ENCODE results near the gene TTLL7. TPM values are rescaled to one million over a fixed set of nuclear protein-coding genes. Genes with fewer than 3 reads are reported as not detected.

Gene TTLL7, protein sequence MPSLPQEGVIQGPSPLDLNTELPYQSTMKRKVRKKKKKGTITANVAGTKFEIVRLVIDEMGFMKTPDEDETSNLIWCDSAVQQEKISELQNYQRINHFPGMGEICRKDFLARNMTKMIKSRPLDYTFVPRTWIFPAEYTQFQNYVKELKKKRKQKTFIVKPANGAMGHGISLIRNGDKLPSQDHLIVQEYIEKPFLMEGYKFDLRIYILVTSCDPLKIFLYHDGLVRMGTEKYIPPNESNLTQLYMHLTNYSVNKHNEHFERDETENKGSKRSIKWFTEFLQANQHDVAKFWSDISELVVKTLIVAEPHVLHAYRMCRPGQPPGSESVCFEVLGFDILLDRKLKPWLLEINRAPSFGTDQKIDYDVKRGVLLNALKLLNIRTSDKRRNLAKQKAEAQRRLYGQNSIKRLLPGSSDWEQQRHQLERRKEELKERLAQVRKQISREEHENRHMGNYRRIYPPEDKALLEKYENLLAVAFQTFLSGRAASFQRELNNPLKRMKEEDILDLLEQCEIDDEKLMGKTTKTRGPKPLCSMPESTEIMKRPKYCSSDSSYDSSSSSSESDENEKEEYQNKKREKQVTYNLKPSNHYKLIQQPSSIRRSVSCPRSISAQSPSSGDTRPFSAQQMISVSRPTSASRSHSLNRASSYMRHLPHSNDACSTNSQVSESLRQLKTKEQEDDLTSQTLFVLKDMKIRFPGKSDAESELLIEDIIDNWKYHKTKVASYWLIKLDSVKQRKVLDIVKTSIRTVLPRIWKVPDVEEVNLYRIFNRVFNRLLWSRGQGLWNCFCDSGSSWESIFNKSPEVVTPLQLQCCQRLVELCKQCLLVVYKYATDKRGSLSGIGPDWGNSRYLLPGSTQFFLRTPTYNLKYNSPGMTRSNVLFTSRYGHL
- 35.2 and 41.0 TPM in 2 replicates for total RNA-seq
- 13.1 TPM for polyA plus RNA-seq (2012)

DNA sequence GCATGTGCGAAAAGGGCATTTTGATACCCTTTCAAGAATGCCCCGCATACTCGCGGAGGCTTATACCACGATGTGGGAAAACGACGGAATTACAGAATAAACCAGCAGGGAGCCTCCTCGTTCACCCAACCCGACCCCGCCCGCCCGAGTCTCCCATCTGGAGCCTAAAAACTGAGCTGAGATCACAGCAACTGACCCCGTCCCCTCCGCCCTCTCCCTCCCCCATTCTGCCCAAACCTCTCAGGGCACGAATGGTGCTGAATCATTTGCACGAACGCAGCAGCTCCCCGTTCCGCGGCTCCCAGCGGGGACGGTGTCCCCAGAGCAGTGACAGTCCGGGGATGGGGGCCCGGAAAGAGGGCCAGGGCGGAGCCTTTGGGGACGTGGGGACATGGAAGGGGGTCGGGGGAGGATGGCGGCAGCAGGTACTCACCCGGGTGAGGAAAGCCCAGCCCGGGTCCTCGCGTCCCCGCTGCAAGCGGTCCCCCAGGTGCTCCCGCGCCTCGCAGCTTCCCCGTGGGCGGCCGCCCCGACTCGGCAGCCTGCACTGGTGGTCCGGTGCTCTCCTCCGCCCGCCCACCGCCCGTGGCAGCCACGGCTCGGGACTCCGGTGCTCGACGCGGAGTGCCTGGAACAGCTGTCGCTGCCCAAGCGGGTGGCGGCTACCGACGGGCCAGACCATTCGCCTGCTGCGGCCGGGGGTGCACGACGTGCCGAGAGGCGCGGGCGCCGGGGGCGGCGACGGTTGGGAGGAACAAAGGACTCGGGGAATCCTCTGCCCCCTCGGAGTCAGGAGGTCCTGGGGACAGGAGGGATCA lies at the start of gene TTLL7:
Gene TTLL7 (minus strand): TSS at position 635 of the 818 bp plus-strand sequence. CDS start 46,921 bp downstream, outside the sequence.
- DNase-seq (ENCODE audit: low read depth) = peak; percentile 91

- no peak for DNase-seq (ENCODE audit: low read depth)
These were observed 43.5 kb upstream of the TTLL7 start for GRCh38 chr1:84042461-84042860.

- peak; percentile 6 for DNase-seq (ENCODE audit: low read depth)
These were observed 39.1 kb upstream of the TTLL7 start for GRCh38 chr1:84037758-84038611.

DNA sequence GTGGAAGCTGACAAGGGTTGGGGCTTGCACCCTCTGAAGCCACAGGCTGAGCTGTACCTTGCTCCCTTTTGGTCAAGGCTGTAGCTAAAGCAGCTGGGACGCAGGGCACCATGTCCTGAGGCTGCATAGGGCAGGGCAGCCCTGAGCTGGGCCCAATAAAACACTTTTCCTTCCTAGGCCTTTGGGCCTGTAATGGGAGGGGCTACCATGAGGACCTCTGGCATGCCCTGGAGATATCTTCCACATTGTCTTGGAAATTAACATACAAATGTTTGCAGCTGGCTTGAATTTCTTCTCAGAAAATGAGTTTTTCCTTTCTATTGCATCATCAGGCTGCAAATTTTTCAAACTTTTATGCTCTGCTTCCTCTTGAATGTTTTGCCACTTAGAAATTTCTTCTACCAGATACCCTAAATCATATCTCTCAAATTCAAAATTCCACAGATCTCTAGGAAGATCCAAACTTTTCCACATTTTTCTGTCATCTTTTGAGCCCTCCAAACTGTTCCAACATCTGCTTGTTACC lies 32.9 kb upstream of the TTLL7 start:
- DNase-seq (ENCODE audit: low read depth) = no peak

DNA sequence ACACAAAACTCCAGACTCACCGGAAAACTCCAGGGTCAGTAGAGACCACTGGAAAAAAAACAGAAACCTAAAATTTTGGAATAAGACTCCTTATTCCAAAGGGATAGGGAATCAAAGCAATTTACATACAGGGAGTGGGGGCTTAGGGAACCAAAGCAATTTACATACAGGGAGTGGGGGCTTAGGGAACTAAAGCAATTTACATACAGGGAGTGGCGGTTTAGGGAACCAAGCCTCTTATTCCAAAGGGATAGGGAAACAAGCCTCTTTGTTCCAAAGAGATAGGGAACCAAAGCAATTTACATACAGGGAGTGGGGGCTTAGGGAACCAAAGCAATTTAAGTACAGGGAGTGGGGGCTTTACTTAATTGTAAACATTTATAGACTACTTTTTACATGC lies 28.4 kb upstream of the TTLL7 start:
- no peak for DNase-seq (ENCODE audit: low read depth)

DNA sequence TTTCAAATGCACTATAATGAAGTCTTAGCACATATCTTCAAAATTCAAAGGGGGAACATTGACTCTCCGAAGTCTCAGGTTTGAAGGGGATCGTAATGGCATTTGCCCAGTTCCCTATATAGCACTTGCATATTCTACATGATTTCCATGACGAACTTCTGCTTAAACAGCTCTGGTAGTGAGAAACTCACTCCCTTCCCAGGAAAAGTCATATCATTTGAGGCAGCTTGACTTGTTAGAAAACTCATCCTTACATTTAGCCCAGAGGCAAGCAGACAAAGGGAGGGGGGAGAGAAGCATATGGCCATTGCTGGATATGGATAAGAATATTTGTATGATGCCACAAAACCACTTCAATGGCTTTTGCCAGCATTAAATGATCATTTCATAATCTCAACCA lies 27.0 kb upstream of the TTLL7 start:
- no peak for DNase-seq (ENCODE audit: low read depth)

GRCh38 chr1:84021822-84022221 lies 22.9 kb upstream of the TTLL7 start:
- DNase-seq (ENCODE audit: low read depth) = no peak

DNA sequence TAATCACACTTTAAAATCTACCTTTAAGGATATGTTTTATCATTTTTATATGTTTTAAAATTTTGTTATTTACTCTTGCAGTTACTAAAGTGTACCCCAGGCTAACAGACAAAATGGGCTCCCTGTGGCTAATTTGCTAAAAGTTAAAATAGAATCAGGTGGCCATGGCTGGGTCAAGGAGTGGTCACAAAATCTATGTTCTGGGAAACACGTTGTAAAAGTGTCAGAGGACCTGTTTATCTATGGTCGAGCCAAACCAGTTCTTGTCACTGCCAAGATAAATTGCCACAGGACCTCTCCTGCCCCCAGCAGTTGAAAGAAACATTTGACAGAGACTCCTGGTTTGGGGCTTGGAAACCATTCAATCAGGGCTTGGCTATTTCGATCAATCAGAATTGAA lies 21.2 kb upstream of the TTLL7 start:
- DNase-seq (ENCODE audit: low read depth) = no peak

DNA sequence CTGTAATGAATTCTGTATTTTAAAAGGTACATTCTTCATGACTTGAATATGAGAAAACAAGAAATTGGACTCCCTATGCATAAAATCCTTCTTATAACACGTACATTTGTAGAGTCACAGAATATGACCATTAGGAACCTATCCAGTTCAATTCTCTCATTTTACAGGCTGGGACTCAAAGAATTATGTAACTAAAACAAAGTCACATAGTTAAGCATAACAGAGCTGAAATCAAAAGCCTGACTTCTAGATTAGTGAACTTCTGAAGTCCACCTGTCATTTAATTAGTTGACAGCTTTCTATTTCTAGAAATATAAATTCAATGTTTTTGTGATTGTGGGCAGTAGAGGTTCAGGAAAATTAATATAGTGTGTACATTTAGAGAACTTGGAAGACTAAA lies 20.3 kb upstream of the TTLL7 start:
- DNase-seq (ENCODE audit: low read depth) = no peak

DNA sequence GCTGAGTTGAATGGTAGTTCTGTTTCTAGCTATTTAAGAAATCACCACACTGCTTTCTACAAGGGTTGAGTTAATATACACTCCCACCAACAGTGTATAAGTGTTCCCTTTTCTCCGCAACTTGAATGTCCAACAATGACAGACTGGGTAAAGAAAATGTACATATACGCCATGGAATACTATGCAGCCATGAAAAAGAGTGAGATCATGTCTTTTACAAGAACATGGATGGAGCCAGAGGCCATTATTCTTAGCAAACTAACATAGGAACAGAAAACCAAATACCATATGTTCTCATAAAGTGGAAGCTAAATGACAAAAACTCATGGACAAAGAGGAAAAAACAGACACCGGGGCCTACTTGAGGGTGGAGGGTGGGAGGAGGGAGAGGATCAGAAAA lies 14.8 kb upstream of the TTLL7 start:
- DNase-seq (ENCODE audit: low read depth) = no peak

DNA sequence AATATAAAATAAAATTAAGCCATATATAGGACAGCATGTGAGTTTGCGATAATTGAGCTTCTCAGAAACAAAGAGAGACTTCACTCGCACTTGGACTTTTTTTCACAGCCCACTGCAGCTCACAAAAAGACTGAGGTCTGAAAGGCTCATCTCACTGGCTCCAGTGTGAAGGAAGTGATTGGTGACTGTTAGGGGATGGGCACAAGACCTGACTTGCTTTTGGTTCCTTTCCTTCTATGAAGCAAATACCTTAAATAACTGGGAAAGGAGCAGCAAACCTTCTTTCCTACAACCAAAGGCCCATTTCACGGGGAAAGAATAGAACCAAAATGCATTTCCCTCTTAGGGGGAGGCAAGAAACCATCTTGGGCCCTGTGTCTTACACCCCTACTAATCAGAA lies 13.1 kb upstream of the TTLL7 start:
- no peak for DNase-seq (ENCODE audit: low read depth)

DNA sequence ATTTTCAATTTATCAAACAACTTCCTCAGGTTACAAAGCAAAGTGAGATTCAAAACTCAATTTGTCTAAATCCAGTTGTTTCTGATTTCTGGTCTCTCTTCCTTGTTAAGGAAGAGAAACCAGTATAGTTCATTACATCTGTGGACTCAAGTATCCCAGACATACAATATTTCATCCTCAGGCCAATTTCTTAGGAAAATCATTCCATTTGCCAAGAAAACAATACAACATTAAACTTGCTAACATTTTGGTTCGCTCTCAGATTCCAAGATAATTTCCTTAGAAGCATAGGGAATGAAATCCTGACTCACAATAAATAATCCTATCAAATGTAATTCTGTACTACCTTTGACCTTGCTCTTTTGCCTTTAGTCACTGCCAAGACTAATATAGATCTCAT lies 11.2 kb upstream of the TTLL7 start:
- DNase-seq (ENCODE audit: low read depth) = no peak

DNA sequence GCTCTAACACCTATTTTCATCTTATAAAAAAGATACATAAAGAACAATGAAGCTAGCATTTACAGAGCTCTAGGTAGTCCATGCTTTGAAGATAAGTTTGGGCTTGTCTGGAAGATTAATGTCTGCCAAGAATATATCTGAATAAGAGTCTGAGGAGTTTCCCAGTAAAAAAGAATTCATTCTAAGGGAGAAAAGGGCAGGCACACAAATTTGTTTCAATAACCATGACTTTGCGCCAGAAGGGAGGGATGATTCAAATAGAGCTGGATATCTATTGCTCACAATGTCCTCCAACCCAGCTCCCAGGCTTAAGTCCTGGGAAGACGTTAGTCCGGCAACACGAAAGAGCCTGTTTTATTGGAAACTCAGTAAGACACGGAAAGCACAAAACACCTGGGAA lies 9.7 kb upstream of the TTLL7 start:
- DNase-seq (ENCODE audit: low read depth) = no peak

DNA sequence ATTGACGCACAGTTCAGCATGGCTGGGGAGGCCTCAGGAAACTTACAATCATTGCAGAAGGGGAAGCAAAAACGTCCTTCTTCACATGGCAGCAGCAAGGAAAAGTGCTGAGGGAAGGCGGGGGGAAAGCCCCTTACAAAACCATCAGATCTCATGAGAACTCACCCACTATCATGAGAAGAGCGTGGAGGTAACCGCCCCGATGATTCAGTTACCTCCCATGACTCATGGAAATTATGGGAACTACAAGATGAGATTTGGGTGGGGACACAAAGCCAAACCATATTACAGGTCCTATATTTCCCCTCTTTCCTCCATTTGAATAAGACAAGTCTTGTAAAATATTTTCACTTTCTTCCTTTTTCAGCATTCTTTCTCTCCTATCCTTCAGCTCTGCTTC lies 7.7 kb upstream of the TTLL7 start:
- DNase-seq (ENCODE audit: low read depth) = no peak

DNA sequence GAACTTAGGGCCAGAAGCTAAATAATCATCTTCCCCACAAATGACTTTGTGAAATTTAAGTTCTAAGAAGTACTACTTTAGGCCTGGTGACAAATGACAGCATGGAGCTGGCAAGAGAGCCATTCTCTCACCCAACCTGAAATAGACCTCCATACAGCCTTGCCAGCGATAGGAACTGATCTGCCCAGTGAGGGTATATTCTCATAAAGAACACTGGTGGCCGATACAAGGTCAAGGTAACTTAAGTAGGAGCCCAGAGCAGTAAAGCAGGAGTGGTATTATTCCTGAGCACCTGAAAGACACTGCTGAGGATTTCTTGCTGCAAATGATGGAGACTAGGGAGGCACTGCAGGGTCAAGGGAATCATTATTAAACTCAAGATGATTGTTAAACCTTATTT lies 2.6 kb upstream of the TTLL7 start:
- no peak for DNase-seq (ENCODE audit: low read depth)

GRCh38 chr1:84000954-84001495 lies 2.1 kb upstream of the TTLL7 start:
- DNase-seq (ENCODE audit: low read depth) = no peak

- no peak for DNase-seq (ENCODE audit: low read depth)
These were observed 1.4 kb upstream of the TTLL7 start for GRCh38 chr1:84000196-84000885.

- DNase-seq (ENCODE audit: low read depth) = peak; percentile 86
These were observed 436 bp upstream of the TTLL7 start for GRCh38 chr1:83999316-83999819.

GRCh38 chr1:83998205-83998497 lies 781 bp downstream of the TTLL7 start:
- no peak for DNase-seq (ENCODE audit: low read depth)

All from myocyte (in vitro differentiated cells).